HG03378 (cell line): ENCODE results near the gene ANKRD62.

ENCODE experiments used
- ATAC-seq: cut with Tn5 transposase; IDR thresholded peaks from one replicate; pipeline ENCODE4 v1.9.1; 2021; ENCODE audit warnings: mild to moderate bottlenecking, moderate library complexity; ENCODE audit not compliant: unreplicated experiment

The ANKRD62 gene

GRCh38 chr18:12093520-12094257 is at the start of gene ANKRD62:
Gene ANKRD62, plus strand, starts transcription at chr18:12093843. Its CDS starts 175 bp downstream, at chr18:12094018.
- ATAC-seq = no peak

GRCh38 chr18:12044591-12044990 is 49.1 kb upstream of the ANKRD62 start:
- ATAC-seq = no peak

- ATAC-seq = no peak
These were observed 47.4 kb upstream of the ANKRD62 start for GRCh38 chr18:12046046-12046750.

DNA sequence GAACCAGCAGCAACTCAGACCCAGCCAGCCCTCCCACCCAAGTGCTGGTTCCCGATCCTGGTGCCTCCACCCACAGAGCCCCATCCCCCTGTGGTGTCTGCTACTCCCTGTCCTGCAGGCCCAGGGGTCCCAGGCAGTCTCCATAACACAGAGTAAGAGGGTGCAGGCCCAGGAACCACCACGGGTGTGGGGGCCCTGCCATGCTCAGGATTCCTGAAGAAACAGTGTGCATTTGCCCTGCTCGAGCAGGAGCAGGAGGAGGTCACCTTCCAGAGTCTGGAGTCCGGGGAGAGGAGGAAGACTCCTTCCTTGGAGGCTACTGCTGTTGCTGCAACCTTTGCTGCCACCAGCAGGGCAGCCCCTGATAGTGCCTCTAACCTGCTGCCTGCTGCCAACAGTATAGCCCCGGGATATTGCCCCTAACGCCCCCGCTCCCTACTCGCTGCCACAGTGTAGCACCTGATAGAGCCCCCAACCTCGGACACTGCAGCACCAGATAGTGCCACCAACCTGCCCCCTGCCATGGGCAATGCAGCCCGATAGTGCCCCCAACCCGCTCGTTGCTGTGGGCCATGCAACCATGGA is 46.8 kb upstream of the ANKRD62 start:
- ATAC-seq = no peak

GRCh38 chr18:12048010-12048826 is 45.4 kb upstream of the ANKRD62 start:
- no peak for ATAC-seq

- no peak for ATAC-seq
These were observed 44.8 kb upstream of the ANKRD62 start for GRCh38 chr18:12048827-12049175.

DNA sequence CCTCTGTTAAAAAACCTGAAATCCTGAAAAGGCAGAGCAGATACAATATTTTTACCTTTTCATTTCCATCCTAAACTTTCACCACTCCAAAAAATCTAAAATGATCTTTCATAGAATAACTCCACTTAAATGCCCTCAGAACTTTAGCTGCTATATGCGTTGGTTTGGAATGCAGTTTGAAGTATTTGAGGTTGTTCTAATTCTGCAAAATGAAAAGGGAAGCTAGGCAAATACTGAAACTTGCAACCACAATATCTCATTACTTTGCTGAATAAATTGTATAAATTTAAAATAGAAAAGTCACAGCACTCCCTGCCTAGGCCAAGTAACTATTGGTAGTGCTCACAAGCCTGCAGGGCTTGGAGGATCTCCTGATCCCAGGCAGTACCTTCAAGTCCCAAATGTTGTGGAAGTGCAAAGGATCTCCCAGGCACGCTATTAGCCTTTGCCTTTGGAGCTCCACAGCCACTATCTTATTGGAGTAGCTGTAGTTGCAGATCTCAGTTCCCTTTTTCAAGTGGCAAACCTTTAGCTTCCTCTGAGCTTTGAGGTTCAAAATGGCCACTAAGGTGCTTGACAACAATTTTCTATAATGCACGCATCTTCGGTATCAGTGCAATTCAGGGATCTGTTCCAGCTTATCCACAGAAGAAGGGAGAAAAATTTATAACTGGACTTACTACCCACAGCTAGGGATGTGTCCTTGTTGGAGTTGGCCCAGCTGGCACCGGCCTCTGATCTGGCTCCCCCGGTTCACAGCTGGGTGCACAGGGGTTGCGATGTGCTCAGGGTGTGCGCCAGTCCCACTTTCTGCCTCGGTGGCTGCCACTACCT is 43.4 kb upstream of the ANKRD62 start:
- ATAC-seq = peak; percentile 91

- no peak for ATAC-seq
These were observed 40.8 kb upstream of the ANKRD62 start for GRCh38 chr18:12052866-12053265.

- peak; percentile 48 for ATAC-seq
These were observed 40.4 kb upstream of the ANKRD62 start for GRCh38 chr18:12053289-12053688.

DNA sequence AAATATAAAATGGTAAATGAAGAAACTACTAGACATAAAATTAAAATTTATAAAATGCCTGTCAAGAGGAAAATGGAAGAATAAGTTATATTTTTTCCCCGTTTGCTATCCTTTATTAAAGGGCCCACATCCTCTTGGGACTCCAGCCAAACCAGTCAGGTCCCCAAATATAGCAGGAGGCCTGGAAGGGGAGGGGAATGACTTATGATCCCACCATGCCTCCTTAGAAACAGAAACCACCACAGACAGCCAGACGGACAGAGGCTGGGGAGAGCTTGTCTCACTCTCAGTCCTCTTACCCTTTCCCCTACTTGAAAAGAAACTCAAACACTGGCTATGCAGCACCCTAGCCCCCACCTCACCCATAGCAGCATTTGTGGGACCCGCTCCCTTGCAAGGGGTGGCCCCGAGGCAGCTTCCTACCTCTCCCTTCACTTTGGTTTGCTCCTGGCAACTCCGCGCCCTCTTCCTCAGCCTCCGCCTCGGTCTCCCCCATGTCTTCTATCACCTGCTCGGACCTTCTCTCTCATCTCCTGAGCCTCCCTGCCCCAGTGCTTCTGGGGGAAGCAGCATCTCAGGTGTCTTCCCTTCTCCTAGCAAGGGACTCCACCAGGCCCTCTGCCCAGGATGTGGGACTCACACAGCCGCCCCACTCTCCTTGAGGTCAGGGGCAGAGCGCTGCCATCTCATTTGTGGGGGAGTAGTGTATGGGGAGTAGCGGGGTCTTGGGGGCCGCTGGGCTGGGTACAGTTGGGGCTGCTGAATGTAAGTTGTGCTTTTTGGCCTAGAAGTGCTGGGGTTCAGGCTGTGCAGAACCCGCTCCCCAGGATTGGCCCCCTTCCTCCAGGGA is 37.4 kb upstream of the ANKRD62 start:
- ATAC-seq = no peak

DNA sequence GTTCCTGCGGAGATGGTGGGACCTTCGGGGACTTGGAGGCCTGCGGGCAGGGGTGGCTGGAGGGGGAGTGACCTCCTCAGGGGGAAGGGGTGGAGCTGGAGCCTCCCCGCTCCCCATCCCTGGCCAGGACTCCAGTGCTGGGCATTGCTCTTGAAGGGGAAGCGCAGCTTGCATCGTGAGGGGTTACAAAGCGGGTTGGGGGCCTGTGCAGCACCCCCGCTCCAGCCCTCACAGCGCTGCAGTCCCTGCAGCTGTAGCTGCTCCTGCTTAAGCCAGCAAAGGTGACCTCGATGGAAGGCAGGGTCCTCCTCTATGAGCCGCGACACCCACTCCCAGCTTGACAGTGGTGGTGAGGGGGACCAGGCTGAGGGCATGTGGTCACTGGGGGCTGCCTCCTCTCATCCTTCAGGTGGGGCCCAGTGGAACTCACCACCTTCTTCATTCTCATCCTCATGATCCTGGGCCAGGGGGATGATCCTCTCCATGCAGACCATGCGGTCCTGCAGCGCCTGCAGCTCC is 36.7 kb upstream of the ANKRD62 start:
- no peak for ATAC-seq

GRCh38 chr18:12057419-12058039 is 36.1 kb upstream of the ANKRD62 start:
- no peak for ATAC-seq

DNA sequence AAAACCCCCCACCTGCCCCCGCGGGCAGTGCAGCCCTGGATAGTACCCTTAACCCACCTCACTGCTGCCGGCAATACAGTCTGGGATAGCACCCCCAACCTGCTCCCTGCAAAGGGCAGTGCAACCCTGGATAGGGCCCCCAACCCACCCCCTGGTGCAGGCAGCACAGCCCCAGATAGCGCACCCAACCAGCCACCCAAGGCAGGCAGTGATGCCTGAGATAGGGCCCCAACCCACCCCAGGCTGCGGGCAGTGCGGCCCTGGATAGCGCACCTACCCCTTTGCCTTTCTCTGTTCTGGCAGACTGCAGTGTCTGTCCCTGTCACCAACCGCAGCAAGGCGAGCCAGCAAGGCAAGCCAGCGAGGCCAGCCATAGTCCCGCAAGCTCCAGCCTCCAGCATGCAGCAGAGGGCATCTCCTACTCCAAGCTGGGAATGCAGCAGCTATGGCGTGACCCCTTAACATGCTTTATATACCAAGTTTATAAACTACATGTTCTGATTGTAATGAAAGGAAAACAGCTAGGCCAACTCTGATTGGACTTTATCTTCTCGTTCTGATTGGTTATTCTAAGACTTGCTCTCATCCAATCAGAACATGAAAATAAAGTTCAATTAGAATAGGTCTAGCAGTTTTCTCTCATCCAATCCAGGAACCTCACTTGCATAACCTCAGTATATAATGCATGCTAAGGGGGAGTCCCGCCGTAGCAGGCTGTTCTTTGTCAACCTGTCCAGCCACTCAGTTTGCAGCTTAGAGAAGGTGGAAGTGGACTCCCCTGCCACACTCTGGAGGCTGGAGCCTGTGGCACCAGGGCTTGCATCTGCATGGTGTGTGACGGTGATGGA is 34.1 kb upstream of the ANKRD62 start:
- no peak for ATAC-seq

GRCh38 chr18:12060182-12060870 is 33.3 kb upstream of the ANKRD62 start:
- ATAC-seq = no peak

DNA sequence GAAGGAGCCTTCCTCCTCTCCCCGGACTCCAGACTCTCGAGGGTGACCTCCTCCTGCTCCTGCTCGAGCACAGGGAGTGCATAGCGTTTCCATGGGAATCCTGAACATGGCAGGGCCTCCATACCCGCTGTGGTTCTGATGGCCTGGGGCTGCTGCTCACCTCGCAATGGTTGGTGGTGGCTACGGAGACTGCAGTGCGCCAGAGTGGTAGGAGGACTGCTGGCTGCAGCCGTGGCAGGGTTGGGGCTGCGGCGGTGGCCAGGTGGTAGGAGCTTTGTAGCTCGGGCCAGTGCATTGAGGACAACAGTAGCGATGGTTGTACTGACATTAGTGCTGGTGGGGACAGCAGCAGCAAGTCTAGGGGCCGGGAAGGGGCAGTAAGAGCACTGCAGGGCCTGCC is 32.0 kb upstream of the ANKRD62 start:
- no peak for ATAC-seq

DNA sequence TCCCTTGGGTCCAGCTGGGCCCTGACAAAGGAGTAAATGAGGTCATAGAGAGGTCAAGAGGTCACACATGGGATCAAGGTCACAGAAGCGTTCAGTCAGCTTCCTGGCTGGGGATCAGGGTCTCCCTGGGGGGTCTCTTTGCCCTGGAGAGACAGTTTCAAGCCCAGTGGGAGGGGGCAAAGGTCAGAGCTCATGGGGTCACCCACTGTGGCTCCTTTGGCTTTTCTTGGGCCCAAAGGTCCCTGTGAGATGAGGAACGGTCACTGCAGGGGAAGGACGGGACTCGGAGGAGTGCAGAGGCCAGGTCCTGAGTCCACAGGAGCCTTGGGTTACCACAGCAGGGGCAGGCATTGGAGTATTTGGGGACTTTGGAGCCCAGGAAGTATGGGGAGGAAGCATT is 30.7 kb upstream of the ANKRD62 start:
- ATAC-seq = no peak

GRCh38 chr18:12064086-12064763 is 29.4 kb upstream of the ANKRD62 start:
- no peak for ATAC-seq
